Spleen (tissue), 7 donors: ENCODE data around the gene SOX4.

Experiments
- CTCF ChIP-seq, 11 experiments: fragments of 200-600 bp in 7 of 11; fragments of 450-650 bp in 4 of 11; sonication (generic) in 4 of 11; IDR thresholded peaks in 8 of 11; conservative IDR thresholded peaks in 3 of 11; 1 replicate in 7 of 11; 2 replicates in 4 of 11; pipeline versions ENCODE4 v1.4.0 to v1.8.0; 2016 to 2021; ENCODE audit warnings: antibody characterized with exemption in 11 of 11, inconsistent platforms in 4 of 11, mild to moderate bottlenecking in 1 of 11
- POLR2AphosphoS5 ChIP-seq, 3 donors: sonication (generic); formaldehyde crosslinking; IDR thresholded peaks; one replicate each; pipeline ENCODE4 v1.5.1; 2017; ENCODE audit warnings: antibody characterized with exemption in 3 of 3
- donor health status: DM: no; HTN: no; CAD: no; lungs with moderate emphysema.
- donor health status: DM: no; HTN: no; CAD: no.
- donor health status: DM: no; HTN: no; CAD: no.

- no peak for TF ChIP-seq POLR2AphosphoS5 (IDR thresholded peaks at IDR 0.05)
- no peak for TF ChIP-seq CTCF (IDR thresholded peaks at IDR 0.05 in 8 of 11, conservative IDR thresholded peaks at IDR 0.05 in 3 of 11)
Measured at GRCh38 chr6:21598674-21599023, 5.1 kb downstream of the SOX4 start.
